OCI-LY3 (cell line): Measurements from ENCODE around the gene GPRC5B.

Experiments
- EZH2phosphoT487 ChIP-seq: fragments of 200-600 bp; shearing (Covaris generic); IDR thresholded peaks from 2 replicates; pipeline ENCODE4 v1.6.1; 2018; ENCODE audit warnings: antibody characterized with exemption, mixed run types, low read depth
- TF ChIP-seq, protein P1 (sequence below): fragments of 200-600, 300-600 bp; sonication (generic); IDR thresholded peaks from 2 replicates; pipeline ENCODE4 v1.5.1; 2014; ENCODE audit warnings: antibody characterized with exemption, low read length, low read depth

- TF ChIP-seq, protein P1, sequence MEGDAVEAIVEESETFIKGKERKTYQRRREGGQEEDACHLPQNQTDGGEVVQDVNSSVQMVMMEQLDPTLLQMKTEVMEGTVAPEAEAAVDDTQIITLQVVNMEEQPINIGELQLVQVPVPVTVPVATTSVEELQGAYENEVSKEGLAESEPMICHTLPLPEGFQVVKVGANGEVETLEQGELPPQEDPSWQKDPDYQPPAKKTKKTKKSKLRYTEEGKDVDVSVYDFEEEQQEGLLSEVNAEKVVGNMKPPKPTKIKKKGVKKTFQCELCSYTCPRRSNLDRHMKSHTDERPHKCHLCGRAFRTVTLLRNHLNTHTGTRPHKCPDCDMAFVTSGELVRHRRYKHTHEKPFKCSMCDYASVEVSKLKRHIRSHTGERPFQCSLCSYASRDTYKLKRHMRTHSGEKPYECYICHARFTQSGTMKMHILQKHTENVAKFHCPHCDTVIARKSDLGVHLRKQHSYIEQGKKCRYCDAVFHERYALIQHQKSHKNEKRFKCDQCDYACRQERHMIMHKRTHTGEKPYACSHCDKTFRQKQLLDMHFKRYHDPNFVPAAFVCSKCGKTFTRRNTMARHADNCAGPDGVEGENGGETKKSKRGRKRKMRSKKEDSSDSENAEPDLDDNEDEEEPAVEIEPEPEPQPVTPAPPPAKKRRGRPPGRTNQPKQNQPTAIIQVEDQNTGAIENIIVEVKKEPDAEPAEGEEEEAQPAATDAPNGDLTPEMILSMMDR: no peak
- TF ChIP-seq EZH2phosphoT487: no peak
Measured at GRCh38 chr16:19841184-19841583, 43.5 kb downstream of the GPRC5B start.
